Prostate gland (tissue), 2 donors: ENCODE results near the gene SERPINA5.

Source experiments
- CTCF ChIP-seq, 4 experiments: fragments of 200-600 bp in 2 of 4; fragments of 450-650 bp in 2 of 4; sonication (generic) in 2 of 4; IDR thresholded peaks; 1 replicate in 3 of 4; 2 replicates in 1 of 4; pipeline ENCODE4 v1.5.1; 2016 to 2019; ENCODE audit warnings: antibody characterized with exemption in 4 of 4, mild to moderate bottlenecking in 2 of 4, moderate library complexity in 2 of 4
- POLR2A ChIP-seq: fragments of 450-650 bp; IDR thresholded peaks from one replicate; pipeline ENCODE4 v1.6.1; 2016; ENCODE audit warnings: antibody characterized with exemption, mild to moderate bottlenecking
- POLR2AphosphoS5 ChIP-seq: sonication (generic); formaldehyde crosslinking; IDR thresholded peaks from one replicate; pipeline ENCODE4 v1.6.1; 2017; ENCODE audit warnings: antibody characterized with exemption

GRCh38 chr14:94564381-94564780, 16.8 kb upstream of the SERPINA5 start:
- TF ChIP-seq POLR2A, result no peak
- TF ChIP-seq CTCF (IDR thresholded peaks at IDR 0.05), result no peak
- no peak for TF ChIP-seq POLR2AphosphoS5
